Measurements from ENCODE around the gene MIEF2.

DNA sequence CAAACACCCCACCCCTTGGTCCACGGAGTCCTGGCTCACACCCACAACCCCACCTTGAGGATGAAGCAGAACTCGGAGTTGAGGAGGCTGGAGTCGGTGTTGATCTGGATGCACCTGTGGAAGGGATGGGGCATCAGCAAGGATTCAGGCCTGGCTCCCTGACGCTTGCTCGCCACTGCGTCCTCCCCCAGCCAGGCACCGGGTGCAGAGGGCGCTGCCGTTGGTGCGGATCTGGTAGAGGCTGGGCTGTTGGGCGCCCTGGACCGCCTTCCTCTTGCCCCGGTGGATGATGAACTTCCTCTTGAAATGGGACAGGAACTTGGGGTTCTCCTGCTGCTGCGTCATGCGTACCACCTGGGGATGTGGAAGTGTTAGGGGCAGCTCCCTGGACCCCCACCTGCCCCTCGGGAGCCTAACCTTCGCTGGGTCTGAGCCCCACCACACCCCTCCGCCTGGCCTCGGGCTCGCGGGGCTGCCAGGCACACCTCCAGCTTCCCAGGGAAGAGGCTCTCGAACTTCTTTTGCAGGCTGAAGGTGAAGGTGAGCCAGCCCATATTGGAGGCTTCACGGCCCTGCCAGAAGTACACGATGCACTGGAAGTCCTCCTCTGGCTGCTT lies 14.2 kb upstream of the MIEF2 start:
- TF ChIP-seq CTCF (IDR thresholded peaks at IDR 0.05) (no peak), TAF1 (IDR thresholded peaks at IDR 0.05; ENCODE audit: borderline replicate concordance, low read depth, low read length) (no peak), NRF1 (IDR thresholded peaks at IDR 0.05; ENCODE audit: low read depth, low read length) (no peak), GABPA (IDR thresholded peaks at IDR 0.05; ENCODE audit: low read depth) (no peak), RFX5 (IDR thresholded peaks at IDR 0.05; ENCODE audit: low read length) (no peak)
- TF ChIP-seq, protein P1, sequence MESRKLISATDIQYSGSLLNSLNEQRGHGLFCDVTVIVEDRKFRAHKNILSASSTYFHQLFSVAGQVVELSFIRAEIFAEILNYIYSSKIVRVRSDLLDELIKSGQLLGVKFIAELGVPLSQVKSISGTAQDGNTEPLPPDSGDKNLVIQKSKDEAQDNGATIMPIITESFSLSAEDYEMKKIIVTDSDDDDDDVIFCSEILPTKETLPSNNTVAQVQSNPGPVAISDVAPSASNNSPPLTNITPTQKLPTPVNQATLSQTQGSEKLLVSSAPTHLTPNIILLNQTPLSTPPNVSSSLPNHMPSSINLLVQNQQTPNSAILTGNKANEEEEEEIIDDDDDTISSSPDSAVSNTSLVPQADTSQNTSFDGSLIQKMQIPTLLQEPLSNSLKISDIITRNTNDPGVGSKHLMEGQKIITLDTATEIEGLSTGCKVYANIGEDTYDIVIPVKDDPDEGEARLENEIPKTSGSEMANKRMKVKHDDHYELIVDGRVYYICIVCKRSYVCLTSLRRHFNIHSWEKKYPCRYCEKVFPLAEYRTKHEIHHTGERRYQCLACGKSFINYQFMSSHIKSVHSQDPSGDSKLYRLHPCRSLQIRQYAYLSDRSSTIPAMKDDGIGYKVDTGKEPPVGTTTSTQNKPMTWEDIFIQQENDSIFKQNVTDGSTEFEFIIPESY (IDR thresholded peaks at IDR 0.05; ENCODE audit: borderline replicate concordance, low read depth): no peak

All from SK-N-SH (cell line).